GM21529 (cell line): ENCODE results near the gene MAP3K10.

Experiments used
- ATAC-seq: cut with Tn5 transposase; IDR thresholded peaks from one replicate; pipeline ENCODE4 v1.9.1; 2021; ENCODE audit not compliant: unreplicated experiment

MAP3K10 gene

GRCh38 chr19:40247735-40248262 is 56.6 kb downstream of the MAP3K10 start:
- ATAC-seq: no peak

- ATAC-seq: no peak
These were observed 58.0 kb downstream of the MAP3K10 start for GRCh38 chr19:40249201-40249600.

- no peak for ATAC-seq
These were observed 58.6 kb downstream of the MAP3K10 start for GRCh38 chr19:40249781-40250180.

- ATAC-seq: no peak
These were observed 60.0 kb downstream of the MAP3K10 start for GRCh38 chr19:40251244-40251643.

GRCh38 chr19:40251991-40252390 is 60.8 kb downstream of the MAP3K10 start:
- ATAC-seq: no peak

GRCh38 chr19:40252395-40252794 is 61.2 kb downstream of the MAP3K10 start:
- ATAC-seq: no peak

GRCh38 chr19:40253611-40254092 is 62.4 kb downstream of the MAP3K10 start:
- ATAC-seq: no peak

GRCh38 chr19:40254714-40255418 is 63.6 kb downstream of the MAP3K10 start:
- ATAC-seq: no peak

- ATAC-seq: no peak
These were observed 64.5 kb downstream of the MAP3K10 start for GRCh38 chr19:40255619-40256166.

- ATAC-seq: no peak
These were observed 65.3 kb downstream of the MAP3K10 start for GRCh38 chr19:40256512-40256911.

GRCh38 chr19:40257096-40257517 is 65.9 kb downstream of the MAP3K10 start:
- no peak for ATAC-seq

- ATAC-seq: no peak
These were observed 70.4 kb downstream of the MAP3K10 start for GRCh38 chr19:40261631-40262030.

GRCh38 chr19:40262422-40262821 is 71.2 kb downstream of the MAP3K10 start:
- no peak for ATAC-seq

- ATAC-seq: no peak
These were observed 72.5 kb downstream of the MAP3K10 start for GRCh38 chr19:40263440-40264313.

GRCh38 chr19:40264314-40265054 is 73.3 kb downstream of the MAP3K10 start:
- ATAC-seq: no peak
